ENCODE measurements around the gene ADGRD1.

DNA sequence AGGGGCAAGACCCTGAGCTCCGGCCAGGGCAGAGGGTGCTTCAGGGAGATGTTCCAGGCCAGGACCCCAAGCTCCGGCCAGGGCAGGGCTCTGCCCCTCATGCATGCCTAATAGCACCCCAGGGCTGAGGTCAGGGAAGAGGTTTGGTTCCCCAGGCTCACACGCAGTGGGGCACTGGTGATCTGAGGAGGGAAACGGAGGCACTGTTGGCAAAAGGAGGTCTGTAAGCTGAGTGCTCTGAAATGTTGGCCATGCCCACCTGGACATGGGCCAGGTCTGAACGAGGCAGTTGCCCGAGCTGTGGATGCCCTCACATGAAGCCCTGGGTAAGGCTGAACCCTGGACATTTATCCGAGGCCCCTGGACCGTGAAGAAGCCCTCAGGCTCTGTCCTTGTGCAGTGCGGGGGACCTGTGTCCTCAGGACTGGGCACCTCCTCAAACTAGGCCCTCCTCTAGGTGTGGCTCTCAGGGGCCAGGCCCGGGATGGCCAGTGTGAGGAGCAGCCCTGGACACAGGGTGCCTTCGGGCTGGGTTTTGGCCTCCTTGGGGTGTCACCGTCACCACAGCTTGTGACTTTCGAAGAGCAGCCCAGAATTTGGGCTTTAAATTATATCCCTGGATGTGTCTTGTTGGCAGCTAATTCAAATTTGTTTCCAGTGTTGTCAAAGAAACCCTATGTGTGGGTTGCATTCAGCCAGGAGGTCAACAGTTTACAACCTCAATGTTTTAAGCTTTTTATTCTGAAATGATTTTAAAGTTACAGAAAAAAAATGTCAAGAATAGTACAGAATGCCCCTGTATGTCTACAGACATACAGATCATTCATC, 66.8 kb downstream of the ADGRD1 start:
- TF ChIP-seq, protein P1, sequence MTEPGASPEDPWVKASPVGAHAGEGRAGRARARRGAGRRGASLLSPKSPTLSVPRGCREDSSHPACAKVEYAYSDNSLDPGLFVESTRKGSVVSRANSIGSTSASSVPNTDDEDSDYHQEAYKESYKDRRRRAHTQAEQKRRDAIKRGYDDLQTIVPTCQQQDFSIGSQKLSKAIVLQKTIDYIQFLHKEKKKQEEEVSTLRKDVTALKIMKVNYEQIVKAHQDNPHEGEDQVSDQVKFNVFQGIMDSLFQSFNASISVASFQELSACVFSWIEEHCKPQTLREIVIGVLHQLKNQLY (CRISPR knock-in tag; IDR thresholded peaks at IDR 0.05): no peak
- TF ChIP-seq, protein P2, sequence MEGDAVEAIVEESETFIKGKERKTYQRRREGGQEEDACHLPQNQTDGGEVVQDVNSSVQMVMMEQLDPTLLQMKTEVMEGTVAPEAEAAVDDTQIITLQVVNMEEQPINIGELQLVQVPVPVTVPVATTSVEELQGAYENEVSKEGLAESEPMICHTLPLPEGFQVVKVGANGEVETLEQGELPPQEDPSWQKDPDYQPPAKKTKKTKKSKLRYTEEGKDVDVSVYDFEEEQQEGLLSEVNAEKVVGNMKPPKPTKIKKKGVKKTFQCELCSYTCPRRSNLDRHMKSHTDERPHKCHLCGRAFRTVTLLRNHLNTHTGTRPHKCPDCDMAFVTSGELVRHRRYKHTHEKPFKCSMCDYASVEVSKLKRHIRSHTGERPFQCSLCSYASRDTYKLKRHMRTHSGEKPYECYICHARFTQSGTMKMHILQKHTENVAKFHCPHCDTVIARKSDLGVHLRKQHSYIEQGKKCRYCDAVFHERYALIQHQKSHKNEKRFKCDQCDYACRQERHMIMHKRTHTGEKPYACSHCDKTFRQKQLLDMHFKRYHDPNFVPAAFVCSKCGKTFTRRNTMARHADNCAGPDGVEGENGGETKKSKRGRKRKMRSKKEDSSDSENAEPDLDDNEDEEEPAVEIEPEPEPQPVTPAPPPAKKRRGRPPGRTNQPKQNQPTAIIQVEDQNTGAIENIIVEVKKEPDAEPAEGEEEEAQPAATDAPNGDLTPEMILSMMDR (IDR thresholded peaks at IDR 0.05): no peak
- TF ChIP-seq, protein P3, sequence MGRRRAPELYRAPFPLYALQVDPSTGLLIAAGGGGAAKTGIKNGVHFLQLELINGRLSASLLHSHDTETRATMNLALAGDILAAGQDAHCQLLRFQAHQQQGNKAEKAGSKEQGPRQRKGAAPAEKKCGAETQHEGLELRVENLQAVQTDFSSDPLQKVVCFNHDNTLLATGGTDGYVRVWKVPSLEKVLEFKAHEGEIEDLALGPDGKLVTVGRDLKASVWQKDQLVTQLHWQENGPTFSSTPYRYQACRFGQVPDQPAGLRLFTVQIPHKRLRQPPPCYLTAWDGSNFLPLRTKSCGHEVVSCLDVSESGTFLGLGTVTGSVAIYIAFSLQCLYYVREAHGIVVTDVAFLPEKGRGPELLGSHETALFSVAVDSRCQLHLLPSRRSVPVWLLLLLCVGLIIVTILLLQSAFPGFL (CRISPR knock-in tag; IDR thresholded peaks at IDR 0.05; ENCODE audit: borderline replicate concordance): no peak
- no peak for TF ChIP-seq ZNF263 (CRISPR knock-in tag; IDR thresholded peaks at IDR 0.05; ENCODE audit: low read depth)
- TF ChIP-seq FOXP1 (CRISPR knock-in tag; IDR thresholded peaks at IDR 0.05; ENCODE audit: borderline replicate concordance): no peak
- TF ChIP-seq, protein P4, sequence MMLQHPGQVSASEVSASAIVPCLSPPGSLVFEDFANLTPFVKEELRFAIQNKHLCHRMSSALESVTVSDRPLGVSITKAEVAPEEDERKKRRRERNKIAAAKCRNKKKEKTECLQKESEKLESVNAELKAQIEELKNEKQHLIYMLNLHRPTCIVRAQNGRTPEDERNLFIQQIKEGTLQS (CRISPR knock-in tag; conservative IDR thresholded peaks at IDR 0.05): no peak
- TF ChIP-seq FOXJ3 (CRISPR knock-in tag; IDR thresholded peaks at IDR 0.05; ENCODE audit: borderline replicate concordance): no peak
- TF ChIP-seq CBFB (CRISPR knock-in tag; IDR thresholded peaks at IDR 0.05; ENCODE audit: low read depth): no peak
- TF ChIP-seq SMAD3 (CRISPR knock-in tag; IDR thresholded peaks at IDR 0.05; ENCODE audit: borderline replicate concordance): no peak
- no peak for TF ChIP-seq MXD4 (CRISPR knock-in tag; IDR thresholded peaks at IDR 0.05; ENCODE audit: borderline replicate concordance)
- no peak for TF ChIP-seq ZNF138 (CRISPR knock-in tag; conservative IDR thresholded peaks at IDR 0.05)

Data from WTC11 (cell line).